ENCODE data around the gene NCOR1.

The NCOR1 gene

GRCh38 chr17:16189791-16190348 is 25.5 kb downstream of the NCOR1 start:
- TF ChIP-seq, protein P1, sequence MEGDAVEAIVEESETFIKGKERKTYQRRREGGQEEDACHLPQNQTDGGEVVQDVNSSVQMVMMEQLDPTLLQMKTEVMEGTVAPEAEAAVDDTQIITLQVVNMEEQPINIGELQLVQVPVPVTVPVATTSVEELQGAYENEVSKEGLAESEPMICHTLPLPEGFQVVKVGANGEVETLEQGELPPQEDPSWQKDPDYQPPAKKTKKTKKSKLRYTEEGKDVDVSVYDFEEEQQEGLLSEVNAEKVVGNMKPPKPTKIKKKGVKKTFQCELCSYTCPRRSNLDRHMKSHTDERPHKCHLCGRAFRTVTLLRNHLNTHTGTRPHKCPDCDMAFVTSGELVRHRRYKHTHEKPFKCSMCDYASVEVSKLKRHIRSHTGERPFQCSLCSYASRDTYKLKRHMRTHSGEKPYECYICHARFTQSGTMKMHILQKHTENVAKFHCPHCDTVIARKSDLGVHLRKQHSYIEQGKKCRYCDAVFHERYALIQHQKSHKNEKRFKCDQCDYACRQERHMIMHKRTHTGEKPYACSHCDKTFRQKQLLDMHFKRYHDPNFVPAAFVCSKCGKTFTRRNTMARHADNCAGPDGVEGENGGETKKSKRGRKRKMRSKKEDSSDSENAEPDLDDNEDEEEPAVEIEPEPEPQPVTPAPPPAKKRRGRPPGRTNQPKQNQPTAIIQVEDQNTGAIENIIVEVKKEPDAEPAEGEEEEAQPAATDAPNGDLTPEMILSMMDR (conservative IDR thresholded peaks at IDR 0.05; ENCODE audit: low read depth, low read length), result no peak
- no peaks in the 10 kb centered on the region for H3K27me3 ChIP-seq (ENCODE audit: insufficient read depth, low read depth)
- H3K36me3 ChIP-seq (ENCODE audit: insufficient read depth), result no peaks in the 10 kb centered on the region
- no peak overlapping the region for H3K4me2 ChIP-seq
- no peak overlapping the region for H2AFZ ChIP-seq (ENCODE audit: low read depth)
- H3K4me3 ChIP-seq (IDR thresholded peaks at IDR 0.05; ENCODE audit: insufficient read depth, low read depth, low read length), result no peak overlapping the region
- H4K20me1 ChIP-seq (ENCODE audit: insufficient read depth), result no peaks in the 10 kb centered on the region
- no peaks in the 10 kb centered on the region for H3K4me1 ChIP-seq (ENCODE audit: low read depth, poor library complexity, severe bottlenecking)
- no peaks in the 10 kb centered on the region; the same call in 1 of the 2 replicates for H3K79me2 ChIP-seq (ENCODE audit: insufficient read depth, low read depth)
- no peak overlapping the region for H3K9ac ChIP-seq
- H3K27ac ChIP-seq, result no peak overlapping the region

DNA sequence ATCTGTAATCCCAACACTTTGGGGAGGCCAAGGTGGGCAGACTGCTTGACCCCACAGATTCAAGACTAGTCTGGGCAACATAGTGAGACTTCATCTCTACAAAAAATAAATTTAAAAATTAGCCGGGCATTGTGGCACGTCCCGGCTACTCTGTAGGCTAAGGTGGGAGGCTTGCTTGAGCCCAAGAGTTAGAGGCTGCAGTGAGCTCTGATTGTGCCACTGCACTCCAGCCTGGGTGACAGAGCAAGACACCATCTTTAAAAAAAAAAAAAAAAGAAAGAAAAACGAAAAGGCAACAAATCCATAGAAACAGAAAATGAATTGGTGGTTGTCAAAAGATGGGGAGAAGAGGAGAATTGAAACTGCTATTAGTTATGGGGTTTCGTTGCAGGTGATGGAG is 27.7 kb downstream of the NCOR1 start:
- TF ChIP-seq, protein P1 (conservative IDR thresholded peaks at IDR 0.05; ENCODE audit: low read depth, low read length), result no peak
- no peaks in the 10 kb centered on the region for H3K36me3 ChIP-seq (ENCODE audit: insufficient read depth)
- H3K79me2 ChIP-seq (ENCODE audit: insufficient read depth, low read depth), result no peaks in the 10 kb centered on the region; the same call in 1 of the 2 replicates

DNA sequence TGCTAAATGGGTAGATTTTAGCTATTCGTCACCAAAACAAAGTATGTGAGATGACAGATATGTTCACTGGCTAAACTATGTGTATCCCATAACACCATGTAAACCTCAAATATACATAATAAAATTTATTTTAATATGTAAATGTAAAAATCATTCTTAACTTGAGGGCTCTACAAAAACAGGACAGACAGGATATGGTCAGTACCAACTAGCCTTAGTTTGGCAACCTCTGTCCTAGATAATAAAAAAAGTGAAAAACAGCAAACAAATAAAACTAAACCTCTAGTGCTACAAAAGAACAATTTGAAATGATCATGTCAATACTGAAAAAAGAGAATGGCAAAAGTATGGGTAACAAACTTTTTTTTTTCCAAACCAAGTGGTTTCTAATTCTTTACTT is 33.8 kb downstream of the NCOR1 start:
- Histone ChIP-seq H2AFZ (ENCODE audit: low read depth) (no peak overlapping the region), H3K27me3 (ENCODE audit: insufficient read depth, low read depth) (no peaks in the 10 kb centered on the region), H3K79me2 (ENCODE audit: insufficient read depth, low read depth) (peaks cover 7% of the 10 kb centered on the region; the same call in 1 of the 2 replicates), H3K36me3 (ENCODE audit: insufficient read depth) (no peaks in the 10 kb centered on the region), H3K4me1 (ENCODE audit: low read depth, poor library complexity, severe bottlenecking) (peaks cover 7% of the 10 kb centered on the region), H3K27ac (no peak overlapping the region), H3K4me2 (no peak overlapping the region), H4K20me1 (ENCODE audit: insufficient read depth) (no peaks in the 10 kb centered on the region), H3K9ac (no peak overlapping the region), H3K4me3 (IDR thresholded peaks at IDR 0.05; ENCODE audit: insufficient read depth, low read depth, low read length) (no peak overlapping the region)
- TF ChIP-seq, protein P1 (conservative IDR thresholded peaks at IDR 0.05; ENCODE audit: low read depth, low read length), result no peak

More for the DNA sequence above, 27.7 kb downstream of the NCOR1 start:
- Histone ChIP-seq H3K27me3 (ENCODE audit: insufficient read depth, low read depth) (no peaks in the 10 kb centered on the region), H3K27ac (no peak overlapping the region), H3K4me1 (ENCODE audit: low read depth, poor library complexity, severe bottlenecking) (no peaks in the 10 kb centered on the region), H4K20me1 (ENCODE audit: insufficient read depth) (no peaks in the 10 kb centered on the region), H2AFZ (ENCODE audit: low read depth) (no peak overlapping the region), H3K9ac (no peak overlapping the region), H3K4me3 (IDR thresholded peaks at IDR 0.05; ENCODE audit: insufficient read depth, low read depth, low read length) (no peak overlapping the region), H3K4me2 (no peak overlapping the region)

- Histone ChIP-seq H3K4me3 (IDR thresholded peaks at IDR 0.05; ENCODE audit: insufficient read depth, low read depth, low read length) (no peak overlapping the region), H3K9ac (no peak overlapping the region), H3K4me2 (no peak overlapping the region), H4K20me1 (ENCODE audit: insufficient read depth) (no peaks in the 10 kb centered on the region), H2AFZ (ENCODE audit: low read depth) (no peak overlapping the region), H3K27me3 (ENCODE audit: insufficient read depth, low read depth) (no peaks in the 10 kb centered on the region), H3K36me3 (ENCODE audit: insufficient read depth) (no peaks in the 10 kb centered on the region), H3K4me1 (ENCODE audit: low read depth, poor library complexity, severe bottlenecking) (peaks cover 12% of the 10 kb centered on the region), H3K79me2 (ENCODE audit: insufficient read depth, low read depth) (peaks cover 7% of the 10 kb centered on the region; the same call in 1 of the 2 replicates), H3K27ac (no peak overlapping the region)
- TF ChIP-seq, protein P1 (conservative IDR thresholded peaks at IDR 0.05; ENCODE audit: low read depth, low read length), result no peak
These were observed 36.5 kb downstream of the NCOR1 start for GRCh38 chr17:16178836-16179235.

Data from KMS-11 (cell line).